Skin epidermis (tissue), 12 donors: ENCODE measurements around the gene RCHY1.
"Not testable (repeated sequence)": the region's sequence is repeated elsewhere in the genome, so short reads cannot be mapped to it uniquely, and the experiment has no call there.

ENCODE experiments used
- H3K27ac ChIP-seq, 21 experiments: fragments of 200-600 bp; sonication (generic) in 11 of 21; one replicate each; pipeline ENCODE4 v1.5.0; 2020; ENCODE audit warnings: mild to moderate bottlenecking in 3 of 21, inconsistent platforms in 2 of 21, moderate library complexity in 2 of 21
- H3K4me3 ChIP-seq, 7 experiments: fragments of 200-600 bp; sonication (generic) in 2 of 7; one replicate each; pipeline ENCODE4 v1.5.0; 2020; ENCODE audit warnings: inconsistent platforms in 2 of 7, mild to moderate bottlenecking in 2 of 7, moderate library complexity in 1 of 7

RCHY1 gene

GRCh38 chr4:75525086-75525485, 10.9 kb upstream of the RCHY1 start:
- Histone ChIP-seq H3K27ac (no peak overlapping the region), H3K4me3 (no peak overlapping the region)

GRCh38 chr4:75519452-75519851, 5.2 kb upstream of the RCHY1 start:
- H3K27ac ChIP-seq, H3K4me3 ChIP-seq: not testable (repeated sequence)

GRCh38 chr4:75516144-75516543, 1.9 kb upstream of the RCHY1 start:
- peak overlapping the region in 1 of 21 experiments; percentile 99 for H3K27ac ChIP-seq
- H3K4me3 ChIP-seq: no peak overlapping the region

- H3K27ac ChIP-seq: peak overlapping the region; percentile 60 to 99 (median 93)
Measured at GRCh38 chr4:75514949-75515612, 878 bp upstream of the RCHY1 start.

GRCh38 chr4:75513526-75514130, 575 bp downstream of the RCHY1 start:
- peak overlapping the region; percentile 60 to 99 (median 93) for H3K27ac ChIP-seq
- peak overlapping the region; percentile 44 to 83 (median 74) for H3K4me3 ChIP-seq

More at GRCh38 chr4:75514949-75515612, 878 bp upstream of the RCHY1 start:
- H3K4me3 ChIP-seq: peak overlapping the region; percentile 44 to 83 (median 74)

- Histone ChIP-seq H3K27ac (peak overlapping the region in 13 of 21 experiments; percentile 1 to 99 (median 90)), H3K4me3 (peak overlapping the region; percentile 44 to 83 (median 74))
Measured at GRCh38 chr4:75512386-75513211, 1.6 kb downstream of the RCHY1 start.

GRCh38 chr4:75511841-75512240, 2.4 kb downstream of the RCHY1 start:
- Histone ChIP-seq H3K4me3 (peak overlapping the region in 1 of 7 experiments; percentile 55), H3K27ac (peak overlapping the region in 11 of 21 experiments; percentile 1 to 99 (median 36))

GRCh38 chr4:75509592-75509991, 4.6 kb downstream of the RCHY1 start:
- H3K4me3 ChIP-seq, H3K27ac ChIP-seq: not testable (repeated sequence)

- no peak overlapping the region for H3K4me3 ChIP-seq
- H3K27ac ChIP-seq: no peak overlapping the region
Measured at GRCh38 chr4:75505630-75506029, 8.6 kb downstream of the RCHY1 start.

- no peak overlapping the region for H3K27ac ChIP-seq
- H3K4me3 ChIP-seq: no peak overlapping the region
Measured at GRCh38 chr4:75502671-75503070, 11.5 kb downstream of the RCHY1 start.

- no peak overlapping the region for H3K4me3 ChIP-seq
- no peak overlapping the region for H3K27ac ChIP-seq
Measured at GRCh38 chr4:75499900-75500299, 14.3 kb downstream of the RCHY1 start.

- no peak overlapping the region for H3K4me3 ChIP-seq
- H3K27ac ChIP-seq: no peak overlapping the region
Measured at GRCh38 chr4:75498041-75498440, 16.2 kb downstream of the RCHY1 start.

GRCh38 chr4:75497133-75497532, 17.1 kb downstream of the RCHY1 start:
- Histone ChIP-seq H3K27ac (no peak overlapping the region), H3K4me3 (no peak overlapping the region)

GRCh38 chr4:75496406-75496805, 17.8 kb downstream of the RCHY1 start:
- H3K4me3 ChIP-seq: no peak overlapping the region

GRCh38 chr4:75495476-75495875, 18.7 kb downstream of the RCHY1 start:
- Histone ChIP-seq H3K4me3 (no peak overlapping the region), H3K27ac (no peak overlapping the region)

More at GRCh38 chr4:75496406-75496805, 17.8 kb downstream of the RCHY1 start:
- no peak overlapping the region for H3K27ac ChIP-seq

GRCh38 chr4:75494563-75494962, 19.6 kb downstream of the RCHY1 start:
- H3K27ac ChIP-seq: peak overlapping the region in 1 of 21 experiments; percentile 34
- no peak overlapping the region for H3K4me3 ChIP-seq

GRCh38 chr4:75490155-75490554, 24.0 kb downstream of the RCHY1 start:
- Histone ChIP-seq H3K27ac (no peak overlapping the region), H3K4me3 (no peak overlapping the region)

- H3K4me3 ChIP-seq: no peak overlapping the region
- H3K27ac ChIP-seq: no peak overlapping the region
Measured at GRCh38 chr4:75484190-75484589, 30.0 kb downstream of the RCHY1 start.

- no peak overlapping the region for H3K27ac ChIP-seq
- H3K4me3 ChIP-seq: no peak overlapping the region
Measured at GRCh38 chr4:75477201-75477600, 37.0 kb downstream of the RCHY1 start.

- no peak overlapping the region for H3K27ac ChIP-seq
- no peak overlapping the region for H3K4me3 ChIP-seq
Measured at GRCh38 chr4:75470738-75471137, 43.5 kb downstream of the RCHY1 start.

GRCh38 chr4:75469896-75470295, 44.3 kb downstream of the RCHY1 start:
- H3K27ac ChIP-seq: no peak overlapping the region
- no peak overlapping the region for H3K4me3 ChIP-seq
